Measurements from ENCODE around the gene NPAS2. TPM values are rescaled to one million over a fixed set of nuclear protein-coding genes. Genes with fewer than 3 reads are reported as not detected.

Gene NPAS2
- total RNA-seq, 4 donors from 2014 or later = 11.8 to 46.5 (median 21.7) TPM

DNA sequence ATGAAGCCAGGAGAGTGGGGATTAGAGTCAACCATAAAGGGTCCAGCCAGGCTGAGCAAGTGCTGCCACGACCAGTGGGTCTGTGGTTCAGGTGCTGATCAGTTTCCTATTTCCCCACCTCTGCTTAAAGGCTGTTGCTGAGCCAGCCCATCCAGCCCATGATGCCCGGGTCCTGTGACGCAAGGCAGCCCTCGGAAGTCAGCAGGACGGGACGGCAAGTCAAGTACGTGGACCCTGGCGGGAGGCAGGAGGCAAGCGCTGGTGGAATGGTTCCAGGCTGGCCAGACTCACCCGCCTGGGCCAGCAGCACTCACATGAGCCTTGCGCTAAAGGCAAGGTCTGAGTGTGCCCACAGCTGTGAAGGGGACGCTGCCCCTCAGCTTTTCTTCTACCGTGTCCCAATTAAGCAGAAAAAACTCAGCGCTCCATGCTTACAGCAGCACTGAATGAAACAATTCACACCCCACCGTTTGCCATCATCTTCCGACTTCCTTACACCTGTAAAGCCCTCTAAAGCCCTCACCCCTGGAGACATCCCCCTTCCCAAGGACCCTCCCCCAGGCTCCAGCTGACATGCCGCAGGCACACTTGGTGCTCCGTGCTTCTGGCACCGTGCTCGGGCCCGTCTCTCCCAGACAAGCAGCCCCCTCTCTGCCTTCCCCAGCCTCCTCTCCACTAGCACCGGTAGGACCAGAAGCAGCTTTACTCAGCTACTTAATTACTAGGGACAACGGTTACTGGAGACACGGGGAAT is 170.9 kb downstream of the NPAS2 start:
- 50 to 78% methylated on average over 3 to 14 of the region's 24 CpGs for WGBS, 2 donors (ENCODE audit: low coverage in 1 of 2)
- no peaks in the 10 kb centered on the region for H3K27me3 ChIP-seq
- ATAC-seq = no peak
- no peak for TF ChIP-seq POLR2A (IDR thresholded peaks at IDR 0.05)
- TF ChIP-seq CTCF (IDR thresholded peaks at IDR 0.05) = no peak
- no peak for TF ChIP-seq POLR2AphosphoS5 (IDR thresholded peaks at IDR 0.05)
- TF ChIP-seq EP300 (IDR thresholded peaks at IDR 0.05) = no peak
- H3K9me3 ChIP-seq = no peaks in the 10 kb centered on the region
- no peak overlapping the region for H3K27ac ChIP-seq
- H3K4me3 ChIP-seq = no peak overlapping the region
- no peaks in the 10 kb centered on the region for H3K4me1 ChIP-seq
- peaks cover 0 to 60% of the 10 kb centered on the region in 2 donors for H3K36me3 ChIP-seq

DNA sequence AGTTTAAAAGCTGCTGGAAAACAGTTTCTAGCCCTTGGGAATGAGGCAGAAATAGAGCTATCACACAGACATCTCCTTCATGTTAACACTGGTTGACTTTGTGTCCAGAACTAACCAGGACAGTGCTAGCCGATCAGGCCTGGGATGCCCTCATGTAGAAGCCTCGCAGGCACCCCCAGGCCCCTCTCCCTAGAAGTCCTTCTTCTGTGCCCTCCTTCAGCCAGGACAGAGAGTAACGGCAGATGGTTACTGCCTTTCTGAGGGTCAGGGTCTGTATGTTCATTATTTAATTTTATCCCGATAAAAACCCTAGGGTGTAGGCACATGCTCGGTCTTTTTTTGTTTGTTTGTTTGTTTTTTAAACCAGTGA is 171.4 kb downstream of the NPAS2 start:
- TF ChIP-seq CTCF (IDR thresholded peaks at IDR 0.05) (no peak), POLR2AphosphoS5 (IDR thresholded peaks at IDR 0.05) (no peak)
- no peaks in the 10 kb centered on the region for H3K9me3 ChIP-seq
- H3K27me3 ChIP-seq = no peaks in the 10 kb centered on the region
- WGBS, 2 donors (ENCODE audit: low coverage in 1 of 2) = 80 to 83% methylated on average over 1 of the region's 5 CpGs
- H3K27ac ChIP-seq = no peak overlapping the region
- ATAC-seq = no peak
- no peak overlapping the region for H3K4me3 ChIP-seq
- peaks cover 0 to 66% of the 10 kb centered on the region in 2 donors for H3K36me3 ChIP-seq
- H3K4me1 ChIP-seq = no peaks in the 10 kb centered on the region

DNA sequence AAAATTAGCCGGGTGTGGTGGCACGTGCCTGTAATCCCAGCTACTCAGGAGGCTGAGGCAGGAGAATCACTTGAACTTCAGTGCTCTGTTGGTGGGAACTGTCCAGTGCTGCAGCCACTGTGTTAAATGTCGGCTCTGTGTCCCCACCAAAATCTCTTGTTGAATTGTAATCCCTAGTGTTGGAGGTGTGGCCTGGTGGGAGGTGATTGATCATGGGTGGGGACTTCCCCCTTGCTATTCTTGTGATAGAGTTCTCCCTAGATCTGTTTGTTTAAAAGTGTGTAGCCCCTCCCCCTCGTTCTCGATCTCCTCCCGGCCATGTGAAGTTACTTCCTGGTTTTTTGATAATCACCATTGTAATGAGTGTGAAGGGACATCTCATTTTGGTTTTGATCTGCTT is 172.3 kb downstream of the NPAS2 start:
- Histone ChIP-seq H3K9me3 (no peaks in the 10 kb centered on the region), H3K36me3 (peaks cover 0 to 65% of the 10 kb centered on the region in 2 donors), H3K4me3 (no peak overlapping the region), H3K27ac (no peak overlapping the region), H3K4me1 (no peaks in the 10 kb centered on the region), H3K27me3 (no peaks in the 10 kb centered on the region)
- TF ChIP-seq POLR2AphosphoS5 (IDR thresholded peaks at IDR 0.05) = no peak
- no peak for TF ChIP-seq POLR2A (IDR thresholded peaks at IDR 0.05)
- no peak for TF ChIP-seq EP300 (IDR thresholded peaks at IDR 0.05)
- no peak for TF ChIP-seq CTCF (IDR thresholded peaks at IDR 0.05)
- 72 to 83% methylated on average over 1 to 2 of the region's 6 CpGs for WGBS, 2 donors (ENCODE audit: low coverage in 1 of 2)
- ATAC-seq = no peak

GRCh38 chr2:100993294-100993693 is 173.4 kb downstream of the NPAS2 start:
- TF ChIP-seq EP300 (IDR thresholded peaks at IDR 0.05) = no peak
- TF ChIP-seq CTCF (IDR thresholded peaks at IDR 0.05) = no peak
- TF ChIP-seq POLR2A (IDR thresholded peaks at IDR 0.05) = no peak
- no peak for TF ChIP-seq POLR2AphosphoS5 (IDR thresholded peaks at IDR 0.05)
- WGBS, 2 donors (ENCODE audit: low coverage in 1 of 2) = 81 to 84% methylated on average over 5 of the region's 17 CpGs
- H3K27ac ChIP-seq = no peak overlapping the region
- no peaks in the 10 kb centered on the region for H3K9me3 ChIP-seq
- peaks cover 0 to 3% (median 0%) of the 10 kb centered on the region in 3 donors for H3K4me1 ChIP-seq
- H3K36me3 ChIP-seq = peaks cover 0 to 55% of the 10 kb centered on the region in 2 donors
- no peak for ATAC-seq
- H3K27me3 ChIP-seq = no peaks in the 10 kb centered on the region
- H3K4me3 ChIP-seq = no peak overlapping the region

Data from gastroesophageal sphincter (tissue), 4 donors.